Endothelial cell of umbilical vein (primary cell): ENCODE measurements around the gene RAPGEF6. TPM values are rescaled to one million over a fixed set of nuclear protein-coding genes. Genes with fewer than 3 reads are reported as not detected.

Experiments
- BruUV-seq: library from RNA; stranded (reverse); fragments of 400-500 nt; replicated peaks from 2 replicates; lab custom pipeline; 2021; lab: Mats Ljungman, UMichigan
- CTCF ChIA-PET: fragments of 300-600, 350-600 bp; sonication (Branson Sonifier 250); formaldehyde crosslinking; loops from one replicate; lab custom pipeline; 2021; ENCODE audit warnings: antibody characterized with exemption, inconsistent platforms; lab: Charles Lee
- POLR2A ChIA-PET: fragments of 300-600, 350-600 bp; sonication (Branson Sonifier 250); formaldehyde crosslinking; loops from one replicate; lab custom pipeline; 2021; ENCODE audit warnings: antibody characterized with exemption, inconsistent platforms; lab: Charles Lee
- DNase-seq: peaks from one replicate; pipeline ENCODE4 v3.0.0-alpha.2; 2011; ENCODE audit warnings: low read depth, low spot score
- FAIRE-seq: peaks from 2 replicates; lab custom pipeline; 2011; peaks lifted over from hg19 to GRCh38; lab: Jason Lieb, UNC
- H2AFZ ChIP-seq: 2 replicates; pipeline ENCODE4 v1.6.0; 2012; ENCODE audit warnings: low read depth, low read length, control low read depth, inconsistent platforms
- H3K27ac ChIP-seq: 2 replicates; pipeline ENCODE4 v1.5.1; 2011; ENCODE audit warnings: low read depth, mild to moderate bottlenecking, control low read depth, low read length, moderate library complexity; ENCODE audit not compliant: insufficient read depth
- H3K27me3 ChIP-seq, 2 experiments: 2 replicates each; pipeline versions ENCODE4 v1.6.0 to v1.6.1; 2011; ENCODE audit warnings: low read length in 2 of 2, mixed read lengths in 1 of 2; ENCODE audit not compliant: control insufficient read depth in 2 of 2, insufficient read depth in 2 of 2
- H3K36me3 ChIP-seq, 2 experiments: 2 replicates in 1 of 2; 3 replicates in 1 of 2; pipeline ENCODE4 v1.5.1; 2011; ENCODE audit warnings: low read length in 2 of 2, mild to moderate bottlenecking in 1 of 2, moderate library complexity in 1 of 2; ENCODE audit not compliant: control insufficient read depth in 2 of 2, insufficient read depth in 2 of 2; ENCODE audit errors: extremely low read depth in 1 of 2
- H3K4me1 ChIP-seq: 3 replicates; pipeline ENCODE4 v1.5.1; 2011; ENCODE audit warnings: mild to moderate bottlenecking, low read length; ENCODE audit not compliant: control insufficient read depth, insufficient read depth; ENCODE audit errors: extremely low read depth
- H3K4me2 ChIP-seq: 2 replicates; pipeline ENCODE4 v1.6.1; 2011; ENCODE audit warnings: low read length, control low read depth, mixed read lengths; ENCODE audit not compliant: insufficient read depth
- H3K4me3 ChIP-seq, 3 experiments: fragments of 200-600 bp in 1 of 3; sonication (generic), shearing (Covaris generic) in 1 of 3; replicated peaks in 1 of 3; 2 replicates each; pipeline ENCODE4 v1.5.1; 2011 to 2016; ENCODE audit warnings: control low read depth in 3 of 3, low read length in 3 of 3, mild to moderate bottlenecking in 2 of 3, inconsistent platforms in 1 of 3, low read depth in 1 of 3, moderate library complexity in 1 of 3; ENCODE audit not compliant: insufficient read depth in 1 of 3
- H3K79me2 ChIP-seq: 2 replicates; pipeline ENCODE4 v1.6.0; 2012; ENCODE audit warnings: low read length, inconsistent platforms; ENCODE audit not compliant: control insufficient read depth, insufficient read depth
- H3K9ac ChIP-seq: replicated peaks from 2 replicates; pipeline ENCODE3; 2011; ENCODE audit warnings: low read length, control low read depth; ENCODE audit not compliant: insufficient read depth; ENCODE audit errors: extremely low read depth
- H3K9me1 ChIP-seq: replicated peaks from 3 replicates; pipeline ENCODE4 v1.6.0; 2011; ENCODE audit warnings: mild to moderate bottlenecking, low read length; ENCODE audit not compliant: control insufficient read depth, insufficient read depth; ENCODE audit errors: extremely low read depth
- H3K9me3 ChIP-seq: replicated peaks from 2 replicates; pipeline ENCODE4 v1.5.1; 2012; ENCODE audit warnings: low read length, inconsistent platforms; ENCODE audit not compliant: control insufficient read depth, insufficient read depth
- H4K20me1 ChIP-seq: replicated peaks from 2 replicates; pipeline ENCODE3; 2011; ENCODE audit warnings: mild to moderate bottlenecking, low read length; ENCODE audit not compliant: control insufficient read depth, insufficient read depth; ENCODE audit errors: extremely low read depth
- EZH2 ChIP-seq: IDR thresholded peaks from 2 replicates; pipeline ENCODE4 v1.6.1; 2012; ENCODE audit warnings: borderline replicate concordance, low read depth, mild to moderate bottlenecking, moderate library complexity, low read length, inconsistent platforms; ENCODE audit not compliant: severe bottlenecking
- FOS ChIP-seq: IDR thresholded peaks from 2 replicates; pipeline ENCODE4 v1.6.1; 2011; ENCODE audit warnings: mild to moderate bottlenecking, low read length, moderate library complexity, borderline replicate concordance; ENCODE audit not compliant: insufficient read depth
- GATA2 ChIP-seq: IDR thresholded peaks from 2 replicates; pipeline ENCODE4 v1.7.0; 2011; ENCODE audit warnings: low read depth, mild to moderate bottlenecking, moderate library complexity, mixed read lengths, low read length; ENCODE audit not compliant: insufficient read length, insufficient read depth
- JUN ChIP-seq: IDR thresholded peaks from 2 replicates; pipeline ENCODE4 v1.6.1; 2011; ENCODE audit warnings: borderline replicate concordance, low read depth; ENCODE audit not compliant: insufficient read length, insufficient read depth
- MYC ChIP-seq: IDR thresholded peaks from one replicate; pipeline ENCODE4 v1.6.1; 2011; ENCODE audit warnings: mild to moderate bottlenecking, low read depth, low read length
- POLR2A ChIP-seq: IDR thresholded peaks from 2 replicates; pipeline ENCODE4 v1.6.1; 2012; ENCODE audit warnings: low read depth, mild to moderate bottlenecking, control low read depth, low read length
- POLR2AphosphoS5 ChIP-seq: IDR thresholded peaks from 2 replicates; pipeline ENCODE4 v1.6.1; 2012; ENCODE audit warnings: low read depth, mild to moderate bottlenecking, control low read depth, low read length, moderate library complexity; ENCODE audit not compliant: insufficient read depth
- dilution Hi-C: fragments of 300-500 bp; cut with MboI; formaldehyde crosslinking; loops from one replicate; pipeline ENCODE4 v1.15.0; 2019; ENCODE audit warnings: low sequenced_read_pairs; ENCODE audit not compliant: extremely low pct_ligation_motif_present
- intact Hi-C: fragments of 100-400 bp; cut with micrococcal nuclease; formaldehyde crosslinking; loops from one replicate; pipeline ENCODE4 v1.10.0; 2022
- polyA plus RNA-seq, 4 experiments: library from polyadenylated mRNA; depleted of rRNA in 3 of 4; stranded (reverse) in 3 of 4; unstranded in 1 of 4; fragments of >200 nt; gene quantifications; 2 replicates each; pipeline versions ENCODE4 v1.2.1 to v1.2.3, GENCODE V29; 2011 to 2012; ENCODE audit warnings: missing spikeins in 1 of 4
- total RNA-seq: library from RNA; stranded (reverse); gene quantifications from 2 replicates; pipeline ENCODE4 v1.2.3, GENCODE V29; 2021
- TF ChIP-seq, protein P1 (sequence below): IDR thresholded peaks from 2 replicates; pipeline ENCODE4 v1.6.1; 2011; ENCODE audit not compliant: insufficient read depth, insufficient read length
- TF ChIP-seq, protein P2 (sequence below), 2 donors: IDR thresholded peaks; 1 replicate in 1 of 2; 2 replicates in 1 of 2; pipeline ENCODE4 v1.5.1; 2011; ENCODE audit warnings: low read length in 2 of 2, mild to moderate bottlenecking in 2 of 2, moderate library complexity in 2 of 2, control low read depth in 1 of 2, inconsistent platforms in 1 of 2, low read depth in 1 of 2; ENCODE audit not compliant: insufficient read depth in 1 of 2; ENCODE audit errors: extremely low read depth in 1 of 2

RAPGEF6 gene
- total and polyA plus RNA-seq, 2 donors (not counting 3 experiments of a cell fraction or from before 2014, with no cell fraction given): 3.5 to 17.5 TPM

DNA sequence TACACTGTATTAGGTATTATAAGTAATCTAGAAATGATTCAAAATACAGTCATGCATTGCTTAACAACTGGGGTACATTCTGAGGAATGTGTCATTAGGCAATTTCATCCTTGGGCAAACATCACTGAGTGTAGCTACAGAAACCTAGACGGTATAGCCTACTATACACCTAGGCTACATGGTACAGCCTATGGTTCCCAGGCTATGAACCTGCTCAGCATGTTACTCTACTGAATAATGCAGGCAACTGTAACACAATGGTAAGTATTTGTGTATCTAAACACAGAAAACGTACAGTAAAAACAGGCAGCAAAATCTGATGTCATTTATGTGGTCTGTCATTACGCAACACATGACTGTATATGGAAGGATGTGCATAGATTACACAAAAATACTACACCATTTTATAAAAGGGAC, 96.8 kb downstream of the RAPGEF6 start:
- dilution Hi-C loops (no loop called here), intact Hi-C loops (no loop called here)
- H3K4me2 ChIP-seq: no peak overlapping the region
- CTCF ChIA-PET: interaction anchor here (0.6 kb wide), 1 partner anchor 9 kb away, joined by 4 read pairs; no protein-coding TSS in a partner anchor
- no peaks in the 10 kb centered on the region for H3K79me2 ChIP-seq
- DNase-seq (no peak), FAIRE-seq (no peak)
- H3K4me1 ChIP-seq: peaks cover 15% of the 10 kb centered on the region
- no peak overlapping the region for H3K27ac ChIP-seq
- H4K20me1 ChIP-seq: no peaks in the 10 kb centered on the region
- H3K36me3 ChIP-seq: no peaks in the 10 kb centered on the region
- H3K4me3 ChIP-seq: no peak overlapping the region
- BruUV-seq: no TSS peak
- no peak for TF ChIP-seq POLR2A
- TF ChIP-seq FOS: no peak
- TF ChIP-seq POLR2AphosphoS5: no peak
- TF ChIP-seq EZH2: no peak
- TF ChIP-seq, protein P1, sequence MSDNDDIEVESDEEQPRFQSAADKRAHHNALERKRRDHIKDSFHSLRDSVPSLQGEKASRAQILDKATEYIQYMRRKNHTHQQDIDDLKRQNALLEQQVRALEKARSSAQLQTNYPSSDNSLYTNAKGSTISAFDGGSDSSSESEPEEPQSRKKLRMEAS: no peak
- TF ChIP-seq JUN: no peak
- no peak for TF ChIP-seq MYC
- TF ChIP-seq, protein P2, sequence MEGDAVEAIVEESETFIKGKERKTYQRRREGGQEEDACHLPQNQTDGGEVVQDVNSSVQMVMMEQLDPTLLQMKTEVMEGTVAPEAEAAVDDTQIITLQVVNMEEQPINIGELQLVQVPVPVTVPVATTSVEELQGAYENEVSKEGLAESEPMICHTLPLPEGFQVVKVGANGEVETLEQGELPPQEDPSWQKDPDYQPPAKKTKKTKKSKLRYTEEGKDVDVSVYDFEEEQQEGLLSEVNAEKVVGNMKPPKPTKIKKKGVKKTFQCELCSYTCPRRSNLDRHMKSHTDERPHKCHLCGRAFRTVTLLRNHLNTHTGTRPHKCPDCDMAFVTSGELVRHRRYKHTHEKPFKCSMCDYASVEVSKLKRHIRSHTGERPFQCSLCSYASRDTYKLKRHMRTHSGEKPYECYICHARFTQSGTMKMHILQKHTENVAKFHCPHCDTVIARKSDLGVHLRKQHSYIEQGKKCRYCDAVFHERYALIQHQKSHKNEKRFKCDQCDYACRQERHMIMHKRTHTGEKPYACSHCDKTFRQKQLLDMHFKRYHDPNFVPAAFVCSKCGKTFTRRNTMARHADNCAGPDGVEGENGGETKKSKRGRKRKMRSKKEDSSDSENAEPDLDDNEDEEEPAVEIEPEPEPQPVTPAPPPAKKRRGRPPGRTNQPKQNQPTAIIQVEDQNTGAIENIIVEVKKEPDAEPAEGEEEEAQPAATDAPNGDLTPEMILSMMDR (IDR thresholded peaks at IDR 0.05; ENCODE audit: extremely low read depth in 1 of 2, insufficient read depth in 1 of 2, low read depth in 1 of 2, low read length in 2 of 2): no peak
- no peak for TF ChIP-seq GATA2
- H3K27me3 ChIP-seq: no peaks in the 10 kb centered on the region
- no peaks in the 10 kb centered on the region for H3K9me1 ChIP-seq
- no peak overlapping the region for H3K9ac ChIP-seq
- no peaks in the 10 kb centered on the region for H3K9me3 ChIP-seq
- POLR2A ChIA-PET: no interaction called here
- H2AFZ ChIP-seq: no peak overlapping the region
